Spleen (tissue), 7 donors: Measurements from ENCODE around the gene LYPD4.

Source experiments
- POLR2A ChIP-seq, 3 donors: fragments of 450-650 bp; IDR thresholded peaks; one replicate each; pipeline ENCODE4 v1.5.1; 2017; ENCODE audit warnings: antibody characterized with exemption in 3 of 3, mild to moderate bottlenecking in 1 of 3
- POLR2AphosphoS5 ChIP-seq, 3 donors: sonication (generic); formaldehyde crosslinking; IDR thresholded peaks; one replicate each; pipeline ENCODE4 v1.5.1; 2017; ENCODE audit warnings: antibody characterized with exemption in 3 of 3
- TF ChIP-seq, protein P1 (sequence below), 11 experiments: fragments of 200-600 bp in 7 of 11; fragments of 450-650 bp in 4 of 11; sonication (generic) in 4 of 11; IDR thresholded peaks in 8 of 11; conservative IDR thresholded peaks in 3 of 11; 1 replicate in 7 of 11; 2 replicates in 4 of 11; pipeline versions ENCODE4 v1.4.0 to v1.8.0; 2016 to 2021; ENCODE audit warnings: antibody characterized with exemption in 11 of 11, inconsistent platforms in 4 of 11, mild to moderate bottlenecking in 1 of 11
- donor health status: DM: no; HTN: no; CAD: no; lungs with moderate emphysema.
- donor health status: DM: no; HTN: no; CAD: no.
- donor health status: DM: no; HTN: no; CAD: no.

DNA sequence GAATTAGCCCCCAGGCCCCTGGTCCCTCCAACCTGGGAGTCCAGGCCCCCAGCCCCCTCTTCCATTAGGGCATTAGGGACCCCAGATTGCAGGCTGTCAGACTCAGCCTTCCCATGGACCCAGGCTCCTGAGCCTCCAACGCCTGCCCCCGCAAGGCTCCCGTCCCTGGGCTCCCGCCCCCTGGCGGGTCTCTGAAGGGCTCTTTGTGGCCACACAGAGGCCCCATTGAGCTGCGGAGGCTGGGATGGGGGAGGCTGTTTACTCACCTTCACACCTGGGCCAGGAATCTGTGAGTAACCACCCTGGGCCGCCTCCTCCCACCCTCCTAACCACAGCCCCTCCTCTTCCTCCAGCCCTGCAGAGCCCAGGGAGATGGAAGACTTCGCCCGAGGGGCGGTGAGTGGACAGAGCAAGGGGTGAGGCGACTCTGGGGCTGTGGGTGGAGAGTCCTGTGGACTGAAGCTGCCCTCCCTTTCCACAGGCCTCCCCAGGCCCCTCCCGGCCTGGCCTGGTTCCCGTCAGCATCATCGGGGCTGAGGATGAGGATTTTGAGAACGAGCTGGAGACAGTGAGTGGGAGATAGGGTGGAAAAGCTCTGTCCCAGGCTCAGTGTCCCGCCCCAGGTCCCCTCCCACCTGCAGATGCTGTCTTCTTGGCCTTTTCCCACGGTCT lies 43.4 kb upstream of the LYPD4 start:
- TF ChIP-seq, protein P1, sequence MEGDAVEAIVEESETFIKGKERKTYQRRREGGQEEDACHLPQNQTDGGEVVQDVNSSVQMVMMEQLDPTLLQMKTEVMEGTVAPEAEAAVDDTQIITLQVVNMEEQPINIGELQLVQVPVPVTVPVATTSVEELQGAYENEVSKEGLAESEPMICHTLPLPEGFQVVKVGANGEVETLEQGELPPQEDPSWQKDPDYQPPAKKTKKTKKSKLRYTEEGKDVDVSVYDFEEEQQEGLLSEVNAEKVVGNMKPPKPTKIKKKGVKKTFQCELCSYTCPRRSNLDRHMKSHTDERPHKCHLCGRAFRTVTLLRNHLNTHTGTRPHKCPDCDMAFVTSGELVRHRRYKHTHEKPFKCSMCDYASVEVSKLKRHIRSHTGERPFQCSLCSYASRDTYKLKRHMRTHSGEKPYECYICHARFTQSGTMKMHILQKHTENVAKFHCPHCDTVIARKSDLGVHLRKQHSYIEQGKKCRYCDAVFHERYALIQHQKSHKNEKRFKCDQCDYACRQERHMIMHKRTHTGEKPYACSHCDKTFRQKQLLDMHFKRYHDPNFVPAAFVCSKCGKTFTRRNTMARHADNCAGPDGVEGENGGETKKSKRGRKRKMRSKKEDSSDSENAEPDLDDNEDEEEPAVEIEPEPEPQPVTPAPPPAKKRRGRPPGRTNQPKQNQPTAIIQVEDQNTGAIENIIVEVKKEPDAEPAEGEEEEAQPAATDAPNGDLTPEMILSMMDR (IDR thresholded peaks at IDR 0.05 in 8 of 11, conservative IDR thresholded peaks at IDR 0.05 in 3 of 11) = peak in 7 of 11 experiments; percentile 22 to 56 (median 44)
- TF ChIP-seq POLR2A (IDR thresholded peaks at IDR 0.05) = no peak
- TF ChIP-seq POLR2AphosphoS5 (IDR thresholded peaks at IDR 0.05) = peak; percentile 31 to 86 (median 66)
